HG03520 (cell line): ENCODE data around the gene LCAT.
"Not testable (repeated sequence)": the region's sequence is repeated elsewhere in the genome, so short reads cannot be mapped to it uniquely, and the experiment has no call there.

ENCODE experiments used
- ATAC-seq: cut with Tn5 transposase; IDR thresholded peaks from one replicate; pipeline ENCODE4 v1.9.1; 2021; ENCODE audit warnings: mild to moderate bottlenecking, moderate library complexity; ENCODE audit not compliant: unreplicated experiment

LCAT gene, protein sequence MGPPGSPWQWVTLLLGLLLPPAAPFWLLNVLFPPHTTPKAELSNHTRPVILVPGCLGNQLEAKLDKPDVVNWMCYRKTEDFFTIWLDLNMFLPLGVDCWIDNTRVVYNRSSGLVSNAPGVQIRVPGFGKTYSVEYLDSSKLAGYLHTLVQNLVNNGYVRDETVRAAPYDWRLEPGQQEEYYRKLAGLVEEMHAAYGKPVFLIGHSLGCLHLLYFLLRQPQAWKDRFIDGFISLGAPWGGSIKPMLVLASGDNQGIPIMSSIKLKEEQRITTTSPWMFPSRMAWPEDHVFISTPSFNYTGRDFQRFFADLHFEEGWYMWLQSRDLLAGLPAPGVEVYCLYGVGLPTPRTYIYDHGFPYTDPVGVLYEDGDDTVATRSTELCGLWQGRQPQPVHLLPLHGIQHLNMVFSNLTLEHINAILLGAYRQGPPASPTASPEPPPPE

GRCh38 chr16:67943619-67944504 is at the start of gene LCAT:
Gene LCAT (minus strand): TSS chr16:67944120. CDS start chr16:67944101, 19 bp downstream.
- no peak for ATAC-seq

DNA sequence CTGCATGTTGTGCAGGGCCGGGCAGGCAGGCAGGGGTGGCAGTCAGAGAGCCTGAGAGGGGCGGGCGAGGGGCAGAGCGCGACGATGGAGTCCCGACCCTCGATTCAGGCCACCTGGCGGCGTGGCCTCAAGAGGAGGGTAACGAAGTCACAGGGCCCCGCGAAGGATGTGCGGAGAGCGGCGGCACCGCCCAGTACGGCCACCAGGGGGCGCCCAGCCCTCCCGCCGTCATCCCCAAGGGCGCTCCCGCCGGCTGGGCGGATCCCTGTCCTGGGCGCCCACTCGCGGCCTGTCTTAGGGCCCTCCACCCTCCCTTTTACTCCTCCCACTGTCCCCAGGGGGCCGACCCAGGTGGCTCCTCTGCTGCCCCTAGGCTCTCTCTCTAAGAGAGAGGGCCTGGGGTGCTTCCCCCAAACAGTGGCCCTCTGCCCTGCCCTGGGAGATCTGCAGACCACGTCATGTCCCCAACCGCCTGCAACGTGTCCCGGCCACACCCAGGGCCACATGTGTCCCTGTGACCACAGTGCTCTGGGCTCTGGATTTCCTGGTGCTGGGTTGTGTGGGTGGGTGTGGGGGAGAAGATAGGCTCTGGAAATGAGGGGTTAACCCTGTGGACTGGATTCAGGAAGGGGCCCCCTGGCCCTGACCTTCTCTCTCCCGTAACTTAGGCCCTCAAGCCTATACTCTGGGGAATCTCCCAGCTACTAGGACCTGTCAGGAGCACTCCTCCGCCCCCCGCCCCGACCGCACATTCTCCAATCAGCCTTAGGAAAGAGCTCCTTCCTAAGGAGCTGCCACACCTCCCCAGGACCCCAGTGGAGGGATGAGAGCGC is 49.5 kb upstream of the LCAT start:
- peak; percentile 65 for ATAC-seq

- ATAC-seq: no peak
Measured at GRCh38 chr16:67992661-67993206, 48.8 kb upstream of the LCAT start.

GRCh38 chr16:67990018-67990386 is 46.1 kb upstream of the LCAT start:
- no peak for ATAC-seq

- ATAC-seq: no peak
Measured at GRCh38 chr16:67989322-67990017, 45.5 kb upstream of the LCAT start.

- ATAC-seq: no peak
Measured at GRCh38 chr16:67988675-67989074, 44.8 kb upstream of the LCAT start.

GRCh38 chr16:67987460-67988160 is 43.7 kb upstream of the LCAT start:
- ATAC-seq: no peak

- ATAC-seq: no peak
Measured at GRCh38 chr16:67986949-67987348, 43.0 kb upstream of the LCAT start.

- ATAC-seq: no peak
Measured at GRCh38 chr16:67982011-67982696, 38.2 kb upstream of the LCAT start.

- no peak for ATAC-seq
Measured at GRCh38 chr16:67979955-67980678, 36.2 kb upstream of the LCAT start, which contains the start of gene DPEP3. Gene DPEP3 (minus strand): TSS chr16:67980499. CDS start chr16:67980380, 119 bp downstream.

- ATAC-seq: no peak
Measured at GRCh38 chr16:67977469-67978227, 33.7 kb upstream of the LCAT start.

DNA sequence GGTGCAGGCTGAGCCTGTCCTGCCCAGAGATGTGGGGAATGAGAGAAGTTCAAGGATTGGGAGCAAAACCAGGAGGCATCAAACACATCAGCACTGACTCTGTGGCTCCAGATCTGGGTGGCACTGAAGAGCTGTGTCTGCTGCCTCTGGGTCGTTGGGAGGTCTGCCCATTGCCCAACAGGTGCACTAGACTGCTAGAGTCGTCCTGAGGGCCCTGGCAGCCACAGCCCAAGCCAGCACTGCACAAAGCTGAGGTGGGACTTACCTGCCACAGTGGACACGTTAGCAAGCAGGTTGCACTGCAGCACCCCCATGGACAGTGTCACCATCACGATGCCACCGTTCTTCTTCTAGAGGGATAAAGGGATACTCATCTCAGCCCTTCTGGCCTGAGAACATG is 33.1 kb upstream of the LCAT start:
- no peak for ATAC-seq

DNA sequence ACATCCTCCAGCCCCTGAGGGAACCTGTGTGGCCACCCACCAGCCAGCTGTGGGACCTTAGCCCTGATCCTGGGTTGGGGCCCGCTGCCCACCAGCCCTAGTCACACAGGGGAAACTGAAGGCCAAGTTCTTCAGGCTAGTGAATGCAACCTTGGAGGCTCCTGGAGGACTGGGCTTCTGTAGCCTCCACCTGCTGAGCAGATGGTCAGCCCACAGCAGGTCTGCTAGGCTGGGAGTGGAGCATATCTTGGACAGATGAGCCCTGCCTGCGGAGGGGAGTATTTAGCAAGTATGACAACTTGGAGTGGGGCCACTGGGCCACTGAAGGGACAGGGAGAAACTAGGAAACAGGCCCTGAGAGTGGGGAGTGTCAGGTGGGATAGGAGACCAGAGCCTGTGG is 32.3 kb upstream of the LCAT start:
- no peak for ATAC-seq

- ATAC-seq: no peak
Measured at GRCh38 chr16:67975321-67976105, 31.6 kb upstream of the LCAT start.

DNA sequence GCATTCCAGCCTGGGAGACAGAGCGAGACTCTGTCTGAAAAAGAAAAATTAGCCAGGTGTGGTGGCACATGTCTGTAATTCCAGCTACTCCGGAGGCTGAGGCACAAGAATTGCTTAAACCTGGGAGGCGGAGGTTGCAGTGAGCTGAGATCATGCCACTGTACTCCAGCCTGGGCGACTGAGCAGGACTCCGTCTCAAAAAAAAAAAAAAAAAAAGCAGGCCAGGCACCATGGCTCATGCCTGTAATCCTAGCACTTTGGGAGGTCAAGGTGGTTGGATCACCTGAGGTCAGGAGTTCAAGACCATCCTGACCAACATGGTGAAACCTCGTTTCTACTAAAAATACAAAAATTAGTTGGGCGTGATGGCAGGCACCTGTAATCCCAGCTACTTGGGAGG is 28.4 kb upstream of the LCAT start:
- not testable (repeated sequence) for ATAC-seq

DNA sequence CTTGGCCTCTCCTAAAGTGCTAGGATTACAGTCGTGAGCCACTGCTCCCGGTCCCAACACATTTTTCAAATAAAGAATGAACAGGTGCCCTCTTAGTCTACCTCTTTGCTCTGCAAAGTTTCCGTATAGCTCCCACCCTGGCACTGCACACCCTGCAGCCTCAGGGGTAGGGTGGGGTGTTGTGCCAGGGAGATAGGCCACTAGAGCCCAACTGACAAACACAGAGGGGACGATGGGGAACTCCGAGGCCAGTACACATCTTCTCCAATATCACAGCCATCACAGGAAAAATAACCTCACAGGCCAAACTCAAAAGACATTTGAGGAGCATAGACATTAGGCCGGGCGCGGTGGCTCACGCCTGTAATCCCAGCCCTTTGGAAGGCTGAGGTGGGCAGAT is 27.2 kb upstream of the LCAT start:
- ATAC-seq: no peak
